Liver (tissue), 9 donors: ENCODE measurements around the gene ACTL8. TPM values are rescaled to one million over a fixed set of nuclear protein-coding genes. Genes with fewer than 3 reads are reported as not detected.

Experiments used
- DNase-seq: peaks from one replicate; pipeline ENCODE4 v3.0.0-alpha.2; 2017; ENCODE audit warnings: low spot score
- H3K27ac ChIP-seq, 2 donors: one replicate each; pipeline ENCODE4 v1.7.0; 2013; ENCODE audit warnings: inconsistent platforms in 2 of 2, low read length in 2 of 2, control low read depth in 1 of 2, low read depth in 1 of 2, mild to moderate bottlenecking in 1 of 2
- H3K27me3 ChIP-seq, 4 donors: one replicate each; pipeline versions ENCODE4 v1.6.1 to v1.7.0; 2013; ENCODE audit warnings: low read length in 3 of 4, inconsistent platforms in 1 of 4, mild to moderate bottlenecking in 1 of 4, moderate library complexity in 1 of 4; ENCODE audit not compliant: control insufficient read depth in 4 of 4, insufficient read depth in 4 of 4
- H3K36me3 ChIP-seq, 4 donors: one replicate each; pipeline versions ENCODE4 v1.6.1 to v1.7.0; 2013; ENCODE audit warnings: low read length in 3 of 4, mild to moderate bottlenecking in 3 of 4, low read depth in 1 of 4, moderate library complexity in 1 of 4; ENCODE audit not compliant: control insufficient read depth in 4 of 4, insufficient read depth in 3 of 4
- H3K4me1 ChIP-seq, 4 donors: one replicate each; pipeline versions ENCODE4 v1.6.1 to v1.7.0; 2013; ENCODE audit warnings: low read length in 3 of 4, mild to moderate bottlenecking in 3 of 4, moderate library complexity in 1 of 4; ENCODE audit not compliant: control insufficient read depth in 4 of 4, insufficient read depth in 4 of 4
- H3K4me3 ChIP-seq, 3 donors: one replicate each; pipeline versions ENCODE4 v1.6.1 to v1.7.0; 2013; ENCODE audit warnings: low read length in 3 of 3, control low read depth in 1 of 3, low read depth in 1 of 3, mild to moderate bottlenecking in 1 of 3
- H3K9ac ChIP-seq, 2 donors: one replicate each; pipeline ENCODE4 v1.7.0; 2013; ENCODE audit warnings: low read length in 2 of 2, mild to moderate bottlenecking in 2 of 2, moderate library complexity in 2 of 2, control low read depth in 1 of 2, low read depth in 1 of 2
- H3K9me3 ChIP-seq, 4 donors: one replicate each; pipeline versions ENCODE4 v1.6.1 to v1.7.0; 2013; ENCODE audit warnings: low read length in 3 of 4; ENCODE audit not compliant: control insufficient read depth in 4 of 4
- EGR1 ChIP-seq, 2 donors: IDR thresholded peaks; 2 replicates each; pipeline ENCODE4 v1.6.1; 2016 to 2018; ENCODE audit warnings: antibody characterized with exemption in 2 of 2, low read depth in 2 of 2
- FOXA1 ChIP-seq: IDR thresholded peaks from 2 replicates; pipeline ENCODE4 v1.6.1; 2016; ENCODE audit warnings: antibody characterized with exemption
- FOXA2 ChIP-seq: IDR thresholded peaks from 2 replicates; pipeline ENCODE4 v1.6.1; 2016; ENCODE audit warnings: antibody characterized with exemption
- GABPA ChIP-seq, 2 donors: IDR thresholded peaks in 1 of 2; conservative IDR thresholded peaks in 1 of 2; 2 replicates each; pipeline ENCODE4 v1.6.1; 2016; ENCODE audit warnings: antibody characterized with exemption in 2 of 2, mild to moderate bottlenecking in 1 of 2, moderate library complexity in 1 of 2
- HNF4A ChIP-seq, 2 donors: conservative IDR thresholded peaks; 2 replicates each; pipeline ENCODE4 v1.6.1; 2016; ENCODE audit warnings: antibody characterized with exemption in 2 of 2, mild to moderate bottlenecking in 2 of 2
- JUND ChIP-seq, 2 donors: IDR thresholded peaks; 2 replicates each; pipeline ENCODE4 v1.6.1; 2016; ENCODE audit warnings: antibody characterized with exemption in 2 of 2
- NR2F2 ChIP-seq: IDR thresholded peaks from 2 replicates; pipeline ENCODE4 v1.6.1; 2016; ENCODE audit warnings: antibody characterized with exemption
- RAD21 ChIP-seq, 2 donors: IDR thresholded peaks; 2 replicates each; pipeline ENCODE4 v1.6.1; 2016; ENCODE audit warnings: antibody characterized with exemption in 2 of 2, mild to moderate bottlenecking in 2 of 2
- RXRA ChIP-seq, 2 donors: IDR thresholded peaks; 2 replicates each; pipeline ENCODE4 v1.6.1; 2017 to 2018; ENCODE audit warnings: antibody characterized with exemption in 2 of 2, mild to moderate bottlenecking in 1 of 2
- SP1 ChIP-seq: IDR thresholded peaks from 2 replicates; pipeline ENCODE4 v1.6.1; 2018; ENCODE audit warnings: antibody characterized with exemption, mild to moderate bottlenecking
- TAF1 ChIP-seq: conservative IDR thresholded peaks from 2 replicates; pipeline ENCODE4 v1.6.1; 2016; ENCODE audit warnings: antibody characterized with exemption, mild to moderate bottlenecking
- YY1 ChIP-seq: IDR thresholded peaks from 2 replicates; pipeline ENCODE4 v1.6.1; 2016; ENCODE audit warnings: antibody characterized with exemption, mild to moderate bottlenecking
- WGBS: extraction: QIAGEN DNeasy Blood & Tissue Kit; methylation state at CpG from one replicate; pipeline ENCODE4 v1.1.7; 2013; 5-methylcytosine and 5-hydroxymethylcytosine counted together
- polyA plus RNA-seq, 2 donors: library from polyadenylated mRNA; stranded (reverse) in 1 of 2; unstranded in 1 of 2; fragments of 200-250 nt in 1 of 2; fragments of >200 nt in 1 of 2; fragmentation: Nextera tagmentation in 1 of 2; extraction: Ambion mirVana in 1 of 2; gene quantifications; one replicate each; pipeline versions ENCODE4 v1.2.1 to v1.2.3, GENCODE V29; 2013 to 2015
- total RNA-seq, 2 donors: library from RNA; depleted of rRNA; stranded (reverse); fragments of >200 nt; gene quantifications; one replicate each; pipeline ENCODE4 v1.2.3, GENCODE V29; 2014
- TF ChIP-seq, protein P1 (sequence below): IDR thresholded peaks from 2 replicates; pipeline ENCODE4 v1.6.1; 2016; ENCODE audit warnings: antibody characterized with exemption, mild to moderate bottlenecking
- TF ChIP-seq, protein P2 (sequence below): IDR thresholded peaks from 2 replicates; pipeline ENCODE4 v1.6.1; 2016; ENCODE audit warnings: antibody characterized with exemption
- TF ChIP-seq, protein P3 (sequence below): fragments of 150-350 bp; IDR thresholded peaks from 2 replicates; pipeline ENCODE4 v1.5.1; 2017; ENCODE audit warnings: improper control_type of control experiment, low read depth, low read length; ENCODE audit not compliant: missing input control
- TF ChIP-seq, protein P4 (sequence below): IDR thresholded peaks from 2 replicates; pipeline ENCODE4 v1.6.1; 2016; ENCODE audit warnings: antibody characterized with exemption
- TF ChIP-seq, protein P5 (sequence below): IDR thresholded peaks from 2 replicates; pipeline ENCODE4 v1.6.1; 2016; ENCODE audit warnings: antibody characterized with exemption
- donor health status: healthy.
- donor health status: healthy.
- donor health status: healthy.
- donor health status: healthy.
- donor health status: healthy.

ACTL8 gene
- total and polyA plus RNA-seq, 4 donors, result not detected

DNA sequence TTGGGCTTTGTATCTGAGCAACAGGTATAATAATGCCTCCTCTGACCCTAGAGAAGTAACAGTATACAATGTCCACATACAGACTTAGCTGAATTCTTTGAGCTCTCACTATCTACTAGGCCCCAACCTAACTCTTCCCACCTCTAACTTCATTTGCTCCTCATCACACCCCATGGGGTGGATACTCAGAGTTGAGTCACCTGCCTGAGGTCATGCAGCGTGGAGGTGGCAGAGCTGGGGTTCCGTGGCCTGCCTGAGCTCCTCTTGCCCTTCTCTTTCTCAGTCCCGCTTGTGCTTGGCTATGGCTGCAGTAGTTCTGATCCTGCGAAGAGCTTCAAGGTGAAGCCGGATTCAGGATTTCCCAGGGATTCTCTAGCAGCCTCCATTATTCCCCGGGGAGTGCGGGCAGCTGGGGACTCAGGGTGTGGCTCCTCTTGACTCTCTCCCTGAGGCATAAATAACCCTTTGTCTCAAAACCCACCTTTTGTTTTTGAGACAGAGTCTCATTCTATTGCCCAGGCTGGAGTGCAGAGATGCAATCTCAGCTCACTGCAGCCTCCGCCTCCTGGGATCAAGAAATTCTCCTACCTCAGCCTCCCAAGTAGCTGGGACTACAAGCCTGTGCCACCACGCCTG is 29.9 kb upstream of the ACTL8 start:
- Histone ChIP-seq H3K27ac (no peak overlapping the region), H3K4me1 (no peaks in the 10 kb centered on the region), H3K9me3 (no peaks in the 10 kb centered on the region), H3K36me3 (no peaks in the 10 kb centered on the region), H3K27me3 (peaks cover 0 to 2% (median 0%) of the 10 kb centered on the region in 4 donors), H3K4me3 (no peak overlapping the region), H3K9ac (no peak overlapping the region)
- TF ChIP-seq FOXA1, result no peak
- TF ChIP-seq, protein P1, sequence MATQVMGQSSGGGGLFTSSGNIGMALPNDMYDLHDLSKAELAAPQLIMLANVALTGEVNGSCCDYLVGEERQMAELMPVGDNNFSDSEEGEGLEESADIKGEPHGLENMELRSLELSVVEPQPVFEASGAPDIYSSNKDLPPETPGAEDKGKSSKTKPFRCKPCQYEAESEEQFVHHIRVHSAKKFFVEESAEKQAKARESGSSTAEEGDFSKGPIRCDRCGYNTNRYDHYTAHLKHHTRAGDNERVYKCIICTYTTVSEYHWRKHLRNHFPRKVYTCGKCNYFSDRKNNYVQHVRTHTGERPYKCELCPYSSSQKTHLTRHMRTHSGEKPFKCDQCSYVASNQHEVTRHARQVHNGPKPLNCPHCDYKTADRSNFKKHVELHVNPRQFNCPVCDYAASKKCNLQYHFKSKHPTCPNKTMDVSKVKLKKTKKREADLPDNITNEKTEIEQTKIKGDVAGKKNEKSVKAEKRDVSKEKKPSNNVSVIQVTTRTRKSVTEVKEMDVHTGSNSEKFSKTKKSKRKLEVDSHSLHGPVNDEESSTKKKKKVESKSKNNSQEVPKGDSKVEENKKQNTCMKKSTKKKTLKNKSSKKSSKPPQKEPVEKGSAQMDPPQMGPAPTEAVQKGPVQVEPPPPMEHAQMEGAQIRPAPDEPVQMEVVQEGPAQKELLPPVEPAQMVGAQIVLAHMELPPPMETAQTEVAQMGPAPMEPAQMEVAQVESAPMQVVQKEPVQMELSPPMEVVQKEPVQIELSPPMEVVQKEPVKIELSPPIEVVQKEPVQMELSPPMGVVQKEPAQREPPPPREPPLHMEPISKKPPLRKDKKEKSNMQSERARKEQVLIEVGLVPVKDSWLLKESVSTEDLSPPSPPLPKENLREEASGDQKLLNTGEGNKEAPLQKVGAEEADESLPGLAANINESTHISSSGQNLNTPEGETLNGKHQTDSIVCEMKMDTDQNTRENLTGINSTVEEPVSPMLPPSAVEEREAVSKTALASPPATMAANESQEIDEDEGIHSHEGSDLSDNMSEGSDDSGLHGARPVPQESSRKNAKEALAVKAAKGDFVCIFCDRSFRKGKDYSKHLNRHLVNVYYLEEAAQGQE, result no peak
- no peak for TF ChIP-seq TAF1
- TF ChIP-seq SP1, result no peak
- TF ChIP-seq, protein P2, sequence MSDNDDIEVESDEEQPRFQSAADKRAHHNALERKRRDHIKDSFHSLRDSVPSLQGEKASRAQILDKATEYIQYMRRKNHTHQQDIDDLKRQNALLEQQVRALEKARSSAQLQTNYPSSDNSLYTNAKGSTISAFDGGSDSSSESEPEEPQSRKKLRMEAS, result no peak
- TF ChIP-seq, protein P3, sequence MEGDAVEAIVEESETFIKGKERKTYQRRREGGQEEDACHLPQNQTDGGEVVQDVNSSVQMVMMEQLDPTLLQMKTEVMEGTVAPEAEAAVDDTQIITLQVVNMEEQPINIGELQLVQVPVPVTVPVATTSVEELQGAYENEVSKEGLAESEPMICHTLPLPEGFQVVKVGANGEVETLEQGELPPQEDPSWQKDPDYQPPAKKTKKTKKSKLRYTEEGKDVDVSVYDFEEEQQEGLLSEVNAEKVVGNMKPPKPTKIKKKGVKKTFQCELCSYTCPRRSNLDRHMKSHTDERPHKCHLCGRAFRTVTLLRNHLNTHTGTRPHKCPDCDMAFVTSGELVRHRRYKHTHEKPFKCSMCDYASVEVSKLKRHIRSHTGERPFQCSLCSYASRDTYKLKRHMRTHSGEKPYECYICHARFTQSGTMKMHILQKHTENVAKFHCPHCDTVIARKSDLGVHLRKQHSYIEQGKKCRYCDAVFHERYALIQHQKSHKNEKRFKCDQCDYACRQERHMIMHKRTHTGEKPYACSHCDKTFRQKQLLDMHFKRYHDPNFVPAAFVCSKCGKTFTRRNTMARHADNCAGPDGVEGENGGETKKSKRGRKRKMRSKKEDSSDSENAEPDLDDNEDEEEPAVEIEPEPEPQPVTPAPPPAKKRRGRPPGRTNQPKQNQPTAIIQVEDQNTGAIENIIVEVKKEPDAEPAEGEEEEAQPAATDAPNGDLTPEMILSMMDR, result no peak
- no peak for TF ChIP-seq FOXA2
- no peak for TF ChIP-seq GABPA (IDR thresholded peaks at IDR 0.05 in 1 of 2, conservative IDR thresholded peaks at IDR 0.05 in 1 of 2)
- no peak for TF ChIP-seq RAD21 (IDR thresholded peaks at IDR 0.05)
- TF ChIP-seq, protein P4, sequence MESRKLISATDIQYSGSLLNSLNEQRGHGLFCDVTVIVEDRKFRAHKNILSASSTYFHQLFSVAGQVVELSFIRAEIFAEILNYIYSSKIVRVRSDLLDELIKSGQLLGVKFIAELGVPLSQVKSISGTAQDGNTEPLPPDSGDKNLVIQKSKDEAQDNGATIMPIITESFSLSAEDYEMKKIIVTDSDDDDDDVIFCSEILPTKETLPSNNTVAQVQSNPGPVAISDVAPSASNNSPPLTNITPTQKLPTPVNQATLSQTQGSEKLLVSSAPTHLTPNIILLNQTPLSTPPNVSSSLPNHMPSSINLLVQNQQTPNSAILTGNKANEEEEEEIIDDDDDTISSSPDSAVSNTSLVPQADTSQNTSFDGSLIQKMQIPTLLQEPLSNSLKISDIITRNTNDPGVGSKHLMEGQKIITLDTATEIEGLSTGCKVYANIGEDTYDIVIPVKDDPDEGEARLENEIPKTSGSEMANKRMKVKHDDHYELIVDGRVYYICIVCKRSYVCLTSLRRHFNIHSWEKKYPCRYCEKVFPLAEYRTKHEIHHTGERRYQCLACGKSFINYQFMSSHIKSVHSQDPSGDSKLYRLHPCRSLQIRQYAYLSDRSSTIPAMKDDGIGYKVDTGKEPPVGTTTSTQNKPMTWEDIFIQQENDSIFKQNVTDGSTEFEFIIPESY, result no peak
- TF ChIP-seq EGR1 (IDR thresholded peaks at IDR 0.05; ENCODE audit: low read depth in 2 of 2), result no peak
- TF ChIP-seq, protein P5, sequence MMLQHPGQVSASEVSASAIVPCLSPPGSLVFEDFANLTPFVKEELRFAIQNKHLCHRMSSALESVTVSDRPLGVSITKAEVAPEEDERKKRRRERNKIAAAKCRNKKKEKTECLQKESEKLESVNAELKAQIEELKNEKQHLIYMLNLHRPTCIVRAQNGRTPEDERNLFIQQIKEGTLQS, result no peak
- no peak for TF ChIP-seq NR2F2
- no peak for TF ChIP-seq YY1
- TF ChIP-seq RXRA (IDR thresholded peaks at IDR 0.05), result no peak
- TF ChIP-seq HNF4A (conservative IDR thresholded peaks at IDR 0.05), result no peak
- TF ChIP-seq JUND (IDR thresholded peaks at IDR 0.05), result no peak
- DNase-seq, result no peak
- WGBS, result 92% methylated on average over 9 of the region's 9 CpGs
